Measurements from ENCODE around the gene WASHC2A. TPM values are rescaled to one million over a fixed set of nuclear protein-coding genes. Genes with fewer than 3 reads are reported as not detected.
"Not testable (repeated sequence)": the region's sequence is repeated elsewhere in the genome, so short reads cannot be mapped to it uniquely, and the experiment has no call there.

The WASHC2A gene
- total RNA-seq, 1 experiment from 2014 or later: 27.9 TPM

- H3K9me3 Mint-ChIP-seq; POLR2A ChIA-PET; H3K36me3 Mint-ChIP-seq; DNase-seq (ENCODE audit: low spot score); H3K4me3 Mint-ChIP-seq; ATAC-seq; H3K27me3 Mint-ChIP-seq (ENCODE audit: low read depth); CTCF ChIA-PET; H3K4me1 Mint-ChIP-seq; H3K27ac Mint-ChIP-seq: not testable (repeated sequence)
Observed at GRCh38 chr10:50169506-50169905, 101.8 kb downstream of the WASHC2A start.

- POLR2A ChIA-PET; H3K36me3 Mint-ChIP-seq; ATAC-seq; CTCF ChIA-PET; H3K4me3 Mint-ChIP-seq; H3K27me3 Mint-ChIP-seq (ENCODE audit: low read depth); DNase-seq (ENCODE audit: low spot score); H3K4me1 Mint-ChIP-seq; H3K27ac Mint-ChIP-seq: not testable (repeated sequence)
- H3K9me3 Mint-ChIP-seq: peaks cover 22% of the 10 kb centered on the region
Observed at GRCh38 chr10:50174788-50175525, 107.2 kb downstream of the WASHC2A start.

Other genes with a start within 250 kb of the WASHC2A start
- gene PARG, start 125.9 kb upstream of the WASHC2A start, total RNA-seq (2021): 51.9 to 57.1 TPM (median 55.1 TPM) in 3 replicates
- 18.4 to 19.9 TPM (median 18.7 TPM) in 3 replicates for gene TIMM23B, start 125.9 kb upstream of the WASHC2A start, total RNA-seq (2021)
- 16.8 to 19.0 TPM (median 17.3 TPM) in 3 replicates for gene AGAP6, start 79.5 kb upstream of the WASHC2A start, total RNA-seq (2021)
- 2.3 to 5.9 TPM (median 4.1 TPM) in 3 replicates for gene ASAH2, start 183.6 kb downstream of the WASHC2A start, total RNA-seq (2021)

Measured in WTC11 (cell line).